H1 (cell line): ENCODE data around the gene EGFR.

Experiments
- BCL11A ChIP-seq, 2 experiments: IDR thresholded peaks; one replicate each; pipeline ENCODE4 v1.6.1; 2011; ENCODE audit warnings: low read depth in 2 of 2, low read length in 2 of 2, mild to moderate bottlenecking in 2 of 2
- CTCF ChIP-seq, 3 experiments: IDR thresholded peaks; 1 replicate in 2 of 3; 2 replicates in 1 of 3; pipeline versions ENCODE4 v1.5.1 to v1.6.1; 2011; ENCODE audit warnings: low read length in 3 of 3, mild to moderate bottlenecking in 3 of 3, inconsistent platforms in 2 of 3, low read depth in 1 of 3, moderate library complexity in 1 of 3; ENCODE audit not compliant: insufficient read depth in 1 of 3; ENCODE audit errors: control extremely low read depth in 1 of 3
- EZH2 ChIP-seq: fragments of 200-600 bp; sonication (generic); IDR thresholded peaks from 2 replicates; pipeline ENCODE4 v1.7.1; 2012; ENCODE audit warnings: low read depth, mild to moderate bottlenecking, moderate library complexity, low read length, inconsistent platforms; ENCODE audit not compliant: severe bottlenecking
- GTF2F1 ChIP-seq: IDR thresholded peaks from 2 replicates; pipeline ENCODE4 v1.6.1; 2012; ENCODE audit warnings: low read depth, low read length, improper control_type of control experiment, borderline replicate concordance
- JUN ChIP-seq: IDR thresholded peaks from 2 replicates; pipeline ENCODE4 v1.6.1; 2011; ENCODE audit warnings: low read depth, mild to moderate bottlenecking, improper control_type of control experiment, low read length
- MAX ChIP-seq: IDR thresholded peaks from 2 replicates; pipeline ENCODE4 v1.6.1; 2012; ENCODE audit warnings: inconsistent platforms
- POLR2A ChIP-seq, 2 experiments: IDR thresholded peaks; 1 replicate in 1 of 2; 2 replicates in 1 of 2; pipeline ENCODE4 v1.6.1; 2011; ENCODE audit warnings: low read depth in 2 of 2, low read length in 2 of 2, mild to moderate bottlenecking in 2 of 2; ENCODE audit errors: control extremely low read depth in 1 of 2
- POLR2AphosphoS5 ChIP-seq: IDR thresholded peaks from 2 replicates; pipeline ENCODE4 v1.6.1; 2011; ENCODE audit warnings: low read depth, low read length
- RFX5 ChIP-seq: IDR thresholded peaks from 2 replicates; pipeline ENCODE4 v1.6.1; 2011; ENCODE audit warnings: low read depth, low read length, improper control_type of control experiment, borderline replicate concordance
- SIRT6 ChIP-seq: IDR thresholded peaks from one replicate; pipeline ENCODE4 v1.7.1; 2012; ENCODE audit warnings: low read length, inconsistent platforms
- SIX5 ChIP-seq: IDR thresholded peaks from 2 replicates; pipeline ENCODE4 v1.6.1; 2011; ENCODE audit warnings: mild to moderate bottlenecking, low read depth, low read length
- SUZ12 ChIP-seq: fragments of 200-600 bp; sonication (generic); IDR thresholded peaks from 2 replicates; pipeline ENCODE4 v1.6.1; 2012; ENCODE audit warnings: mild to moderate bottlenecking, inconsistent platforms, low read length, moderate library complexity, mixed read lengths
- TAF1 ChIP-seq: IDR thresholded peaks from 2 replicates; pipeline ENCODE4 v1.6.1; 2011; ENCODE audit warnings: mild to moderate bottlenecking, low read depth, low read length

- TF ChIP-seq RFX5 (no peak), GTF2F1 (no peak), BCL11A (IDR thresholded peaks at IDR 0.05; ENCODE audit: low read depth in 2 of 2, low read length in 2 of 2) (no peak), SUZ12 (no peak), CTCF (IDR thresholded peaks at IDR 0.05; ENCODE audit: control extremely low read depth in 1 of 3, insufficient read depth in 1 of 3, low read depth in 1 of 3, low read length in 3 of 3) (no peak), TAF1 (no peak), MAX (no peak), SIRT6 (no peak), EZH2 (no peak), SIX5 (no peak), POLR2A (IDR thresholded peaks at IDR 0.05; ENCODE audit: control extremely low read depth in 1 of 2, low read depth in 2 of 2, low read length in 2 of 2) (no peak), POLR2AphosphoS5 (no peak), JUN (no peak)
These were observed 38.0 kb downstream of the EGFR start for GRCh38 chr7:55056577-55057480.
